Left renal pelvis (tissue), 4 donors: ENCODE results near the gene RNF133. TPM values are rescaled to one million over a fixed set of nuclear protein-coding genes. Genes with fewer than 3 reads are reported as not detected.

Experiments
- polyA plus RNA-seq, 4 donors: library from polyadenylated mRNA; unstranded; fragments of 120-200 nt; gene quantifications; one replicate each; pipeline ENCODE4 v1.2.1, GENCODE V29; 2013; ENCODE audit not compliant: insufficient read length in 4 of 4

Gene RNF133
- polyA plus RNA-seq, 4 donors = 0.14 to 1.1 TPM; not detected in 2

Other genes starting within 250 kb of the RNF133 start
- under 1 TPM in 3 of 4 donors, not detected in 1; 0.15 to 0.66 (median 0.16) TPM for gene RNF148, start 3.8 kb upstream of the RNF133 start, polyA plus RNA-seq
- 100 to 1,000 TPM in 1 of 4 donors, 10 to 100 TPM in 3; 42.6 to 124 (median 54.3) TPM for gene CADPS2, start 187.3 kb upstream of the RNF133 start, polyA plus RNA-seq